HepG2 (cell line): ENCODE results near the gene CXCR5. TPM values are rescaled to one million over a fixed set of nuclear protein-coding genes. Genes with fewer than 3 reads are reported as not detected.

ENCODE experiments used
- BRF2 ChIP-seq: sonication (generic); formaldehyde crosslinking; IDR thresholded peaks from 2 replicates; pipeline ENCODE4 v1.8.1; 2022; ENCODE audit warnings: mild to moderate bottlenecking, missing genetic modification reagents
- DMAP1 ChIP-seq: IDR thresholded peaks from 2 replicates; pipeline ENCODE4 v1.6.1; 2016
- ETV6 ChIP-seq: sonication (generic); formaldehyde crosslinking; conservative IDR thresholded peaks from 2 replicates; pipeline ENCODE4 v1.4.0; 2020; ENCODE audit warnings: missing genetic modification reagents
- GABPA ChIP-seq, 2 experiments: IDR thresholded peaks; 2 replicates each; pipeline ENCODE4 v1.6.1; 2011 to 2016; ENCODE audit warnings: low read depth in 2 of 2, low read length in 1 of 2, missing biosample characterization in 1 of 2, missing genetic modification characterization in 1 of 2
- HMG20A ChIP-seq: IDR thresholded peaks from 2 replicates; pipeline ENCODE4 v1.6.1; 2016; ENCODE audit warnings: borderline replicate concordance
- HOXA9 ChIP-seq: sonication (generic); formaldehyde crosslinking; IDR thresholded peaks from 2 replicates; pipeline ENCODE4 v1.8.1; 2022; ENCODE audit warnings: missing genetic modification reagents, mild to moderate bottlenecking, moderate library complexity, borderline replicate concordance
- MAX ChIP-seq: IDR thresholded peaks from 2 replicates; pipeline ENCODE4 v1.6.1; 2012; ENCODE audit warnings: inconsistent platforms
- MIER2 ChIP-seq: IDR thresholded peaks from 2 replicates; pipeline ENCODE4 v1.6.1; 2016; ENCODE audit warnings: missing biosample characterization, missing genetic modification reagents
- MIXL1 ChIP-seq: IDR thresholded peaks from 2 replicates; pipeline ENCODE4 v1.6.1; 2016
- MLXIP ChIP-seq: sonication (generic); formaldehyde crosslinking; IDR thresholded peaks from 2 replicates; pipeline ENCODE4 v1.9.0; 2021; ENCODE audit warnings: missing genetic modification reagents, borderline replicate concordance
- MTF2 ChIP-seq: sonication (generic); formaldehyde crosslinking; IDR thresholded peaks from 2 replicates; pipeline ENCODE4 v1.5.0; 2020; ENCODE audit warnings: missing genetic modification reagents, borderline replicate concordance
- MYC ChIP-seq: sonication (generic); formaldehyde crosslinking; IDR thresholded peaks from 2 replicates; pipeline ENCODE4 v1.9.0; 2021; ENCODE audit warnings: missing genetic modification reagents, borderline replicate concordance
- NFKB2 ChIP-seq: sonication (generic); formaldehyde crosslinking; IDR thresholded peaks from 2 replicates; pipeline ENCODE4 v1.4.0; 2020; ENCODE audit warnings: missing genetic modification reagents, borderline replicate concordance
- POLR2AphosphoS2 ChIP-seq: IDR thresholded peaks from 2 replicates; pipeline ENCODE4 v1.6.1; 2011; ENCODE audit warnings: low read depth, low read length, improper control_type of control experiment
- ZBTB7B ChIP-seq: sonication (generic); formaldehyde crosslinking; IDR thresholded peaks from 2 replicates; pipeline ENCODE4 v1.4.0; 2020; ENCODE audit warnings: missing genetic modification reagents
- ZFP36 ChIP-seq: fragments of 150-350 bp; IDR thresholded peaks from 2 replicates; pipeline ENCODE4 v1.6.1; 2018; ENCODE audit warnings: borderline replicate concordance, low read length, low read depth; ENCODE audit not compliant: partially characterized antibody
- ZFP62 ChIP-seq: sonication (generic); formaldehyde crosslinking; IDR thresholded peaks from 2 replicates; pipeline ENCODE4 v1.4.0; 2020; ENCODE audit warnings: missing genetic modification reagents
- ZNF160 ChIP-seq: sonication (generic); formaldehyde crosslinking; IDR thresholded peaks from 2 replicates; pipeline ENCODE4 v1.8.0; 2022; ENCODE audit warnings: mild to moderate bottlenecking, inconsistent platforms, missing genetic modification reagents
- ZNF256 ChIP-seq: sonication (generic); formaldehyde crosslinking; conservative IDR thresholded peaks from 2 replicates; pipeline ENCODE4 v1.4.0; 2020; ENCODE audit warnings: missing genetic modification reagents
- ZNF30 ChIP-seq: sonication (generic); formaldehyde crosslinking; IDR thresholded peaks from 2 replicates; pipeline ENCODE4 v1.5.0; 2020; ENCODE audit warnings: mild to moderate bottlenecking, missing genetic modification reagents
- ZNF333 ChIP-seq: sonication (generic); formaldehyde crosslinking; IDR thresholded peaks from 2 replicates; pipeline ENCODE4 v1.4.0; 2020; ENCODE audit warnings: mild to moderate bottlenecking, missing genetic modification reagents, borderline replicate concordance
- ZNF441 ChIP-seq: sonication (generic); formaldehyde crosslinking; IDR thresholded peaks from 2 replicates; pipeline ENCODE4 v1.7.0; 2021; ENCODE audit warnings: missing genetic modification reagents, borderline replicate concordance
- ZNF564 ChIP-seq: sonication (generic); formaldehyde crosslinking; IDR thresholded peaks from 2 replicates; pipeline ENCODE4 v1.8.1; 2023; ENCODE audit warnings: mild to moderate bottlenecking, missing genetic modification reagents
- ZNF800 ChIP-seq: sonication (generic); formaldehyde crosslinking; IDR thresholded peaks from 2 replicates; pipeline ENCODE4 v1.4.0; 2020; ENCODE audit warnings: missing genetic modification reagents
- ZNF891 ChIP-seq: sonication (generic); formaldehyde crosslinking; IDR thresholded peaks from 2 replicates; pipeline ENCODE4 v1.5.0; 2020; ENCODE audit warnings: mild to moderate bottlenecking, missing genetic modification reagents
- ZSCAN21 ChIP-seq: sonication (generic); formaldehyde crosslinking; IDR thresholded peaks from 2 replicates; pipeline ENCODE4 v1.8.0; 2022; ENCODE audit warnings: mild to moderate bottlenecking, missing genetic modification reagents, moderate library complexity, borderline replicate concordance
- polyA plus RNA-seq, 8 experiments: library from polyadenylated mRNA; depleted of rRNA in 3 of 8; stranded (reverse) in 7 of 8; unstranded in 1 of 8; fragments of >200 nt; fragmentation: Illumina TruSeq in 4 of 8; extraction: Trizol in 4 of 8; gene quantifications; 2 replicates each; pipeline versions ENCODE4 v1.2.1 to v1.2.3, GENCODE V29; 2011 to 2016; ENCODE audit warnings: low read depth in 4 of 8, missing spikeins in 1 of 8, mixed read lengths in 1 of 8; ENCODE audit not compliant: insufficient read depth in 1 of 8
- total RNA-seq, 5 experiments: library from RNA; depleted of rRNA; stranded (reverse); fragments of >200 nt; fragmentation: Illumina TruSeq; extraction: Trizol; gene quantifications; 2 replicates each; pipeline ENCODE4 v1.2.3, GENCODE V29; 2016; ENCODE audit warnings: low read depth in 1 of 5

Gene CXCR5
- total and polyA plus RNA-seq, 2 of the 13 experiments (the other 11 are each of a cell fraction or from before 2014, with no cell fraction given), result not detected

- TF ChIP-seq GABPA (IDR thresholded peaks at IDR 0.05; ENCODE audit: low read depth, low read length) (no peak), GABPA (CRISPR knock-in tag; IDR thresholded peaks at IDR 0.05; ENCODE audit: low read depth) (no peak), BRF2 (CRISPR knock-in tag) (no peak), ZSCAN21 (CRISPR knock-in tag) (no peak), POLR2AphosphoS2 (no peak), NFKB2 (no peak), MLXIP (CRISPR knock-in tag) (no peak), MTF2 (CRISPR knock-in tag) (no peak), ZBTB7B (CRISPR knock-in tag) (no peak; the same call in none of the 2 replicates), ZFP36 (no peak), ZNF564 (no peak), ZNF256 (CRISPR knock-in tag) (no peak), MIXL1 (CRISPR knock-in tag) (no peak), DMAP1 (CRISPR knock-in tag) (no peak; the same call in 1 of the 2 replicates), ZNF441 (peak; percentile 59; the same call in 1 of the 2 replicates), ZNF333 (CRISPR knock-in tag) (no peak), MAX (no peak), ZNF800 (CRISPR knock-in tag) (no peak), MYC (no peak), ZNF30 (no peak), HOXA9 (CRISPR knock-in tag) (no peak), HMG20A (CRISPR knock-in tag) (no peak; the same call in 1 of the 2 replicates), ZFP62 (CRISPR knock-in tag) (no peak), ZNF891 (CRISPR knock-in tag) (no peak), ETV6 (CRISPR knock-in tag) (no peak), MIER2 (CRISPR knock-in tag) (no peak), ZNF160 (CRISPR knock-in tag) (no peak)
Observed at GRCh38 chr11:118911113-118911879, 27.6 kb downstream of the CXCR5 start (continued).
